ENCODE results near the gene POU2F3. TPM values are rescaled to one million over a fixed set of nuclear protein-coding genes. Genes with fewer than 3 reads are reported as not detected.

POU2F3 gene
- total RNA-seq, 4 donors from 2014 or later, result not detected

- 69% methylated on average over 1 of the region's 1 CpG for WGBS
- Histone ChIP-seq H3K27ac (replicated peaks in 1 of 4) (no peak overlapping the region), H3K4me1 (peaks cover 89 to 96% (median 93%) of the 10 kb centered on the region in 4 donors)
Measured at GRCh38 chr11:120344302-120345004, 104.5 kb downstream of the POU2F3 start.

DNA sequence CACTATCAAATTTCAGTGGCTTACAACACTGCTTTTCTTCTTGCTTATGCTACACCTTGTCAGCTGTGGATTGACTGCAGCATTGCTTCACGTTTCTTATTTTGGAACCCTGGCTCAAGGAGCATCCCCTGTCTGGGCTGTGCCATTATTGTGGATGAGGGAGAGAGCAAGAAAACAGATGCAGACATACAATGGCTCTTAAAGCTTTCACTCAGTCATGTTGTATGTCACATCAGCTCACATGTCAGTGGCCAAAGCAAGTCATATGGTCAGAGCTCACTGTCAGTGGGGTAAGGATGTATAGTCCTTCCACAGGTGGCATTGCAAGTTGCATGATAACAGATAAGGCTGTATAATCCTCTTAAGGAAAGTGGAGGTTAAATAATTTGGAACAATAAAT, 106.3 kb downstream of the POU2F3 start:
- Histone ChIP-seq H3K27me3 (no peaks in the 10 kb centered on the region), H3K4me1 (peaks cover 84 to 90% (median 84%) of the 10 kb centered on the region in 4 donors), H3K36me3 (no peaks in the 10 kb centered on the region), H3K4me3 (no peak overlapping the region), H3K9me3 (no peaks in the 10 kb centered on the region), H3K27ac (replicated peaks in 1 of 4) (peak overlapping the region in 1 of 4 donors; percentile 35)
- no peak for TF ChIP-seq EP300 (IDR thresholded peaks at IDR 0.05)
- TF ChIP-seq, protein P1, sequence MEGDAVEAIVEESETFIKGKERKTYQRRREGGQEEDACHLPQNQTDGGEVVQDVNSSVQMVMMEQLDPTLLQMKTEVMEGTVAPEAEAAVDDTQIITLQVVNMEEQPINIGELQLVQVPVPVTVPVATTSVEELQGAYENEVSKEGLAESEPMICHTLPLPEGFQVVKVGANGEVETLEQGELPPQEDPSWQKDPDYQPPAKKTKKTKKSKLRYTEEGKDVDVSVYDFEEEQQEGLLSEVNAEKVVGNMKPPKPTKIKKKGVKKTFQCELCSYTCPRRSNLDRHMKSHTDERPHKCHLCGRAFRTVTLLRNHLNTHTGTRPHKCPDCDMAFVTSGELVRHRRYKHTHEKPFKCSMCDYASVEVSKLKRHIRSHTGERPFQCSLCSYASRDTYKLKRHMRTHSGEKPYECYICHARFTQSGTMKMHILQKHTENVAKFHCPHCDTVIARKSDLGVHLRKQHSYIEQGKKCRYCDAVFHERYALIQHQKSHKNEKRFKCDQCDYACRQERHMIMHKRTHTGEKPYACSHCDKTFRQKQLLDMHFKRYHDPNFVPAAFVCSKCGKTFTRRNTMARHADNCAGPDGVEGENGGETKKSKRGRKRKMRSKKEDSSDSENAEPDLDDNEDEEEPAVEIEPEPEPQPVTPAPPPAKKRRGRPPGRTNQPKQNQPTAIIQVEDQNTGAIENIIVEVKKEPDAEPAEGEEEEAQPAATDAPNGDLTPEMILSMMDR (IDR thresholded peaks at IDR 0.05), result no peak
- TF ChIP-seq POLR2A (IDR thresholded peaks at IDR 0.05; ENCODE audit: low read depth), result no peak
- no peak for TF ChIP-seq POLR2AphosphoS5 (IDR thresholded peaks at IDR 0.05)
- intact Hi-C loops (cut with DNase I), result loop anchor here (10.0 kb wide), 1 partner anchor 49 kb away; no protein-coding TSS in a partner anchor
- DNase-seq (ENCODE audit: extremely low spot score), result no peak
- 26% methylated on average over 1 of the region's 1 CpG for WGBS

More at GRCh38 chr11:120344302-120345004, 104.5 kb downstream of the POU2F3 start:
- Histone ChIP-seq H3K36me3 (no peaks in the 10 kb centered on the region), H3K27me3 (no peaks in the 10 kb centered on the region), H3K9me3 (no peaks in the 10 kb centered on the region), H3K4me3 (no peak overlapping the region)
- no peak for DNase-seq (ENCODE audit: extremely low spot score)
- intact Hi-C loops (cut with DNase I), result loop anchor here (10.0 kb wide), 1 partner anchor 50 kb away; no protein-coding TSS in a partner anchor
- TF ChIP-seq, protein P1 (IDR thresholded peaks at IDR 0.05), result no peak
- no peak for TF ChIP-seq POLR2AphosphoS5 (IDR thresholded peaks at IDR 0.05)
- no peak for TF ChIP-seq POLR2A (IDR thresholded peaks at IDR 0.05; ENCODE audit: low read depth)
- TF ChIP-seq EP300 (IDR thresholded peaks at IDR 0.05), result no peak

DNA sequence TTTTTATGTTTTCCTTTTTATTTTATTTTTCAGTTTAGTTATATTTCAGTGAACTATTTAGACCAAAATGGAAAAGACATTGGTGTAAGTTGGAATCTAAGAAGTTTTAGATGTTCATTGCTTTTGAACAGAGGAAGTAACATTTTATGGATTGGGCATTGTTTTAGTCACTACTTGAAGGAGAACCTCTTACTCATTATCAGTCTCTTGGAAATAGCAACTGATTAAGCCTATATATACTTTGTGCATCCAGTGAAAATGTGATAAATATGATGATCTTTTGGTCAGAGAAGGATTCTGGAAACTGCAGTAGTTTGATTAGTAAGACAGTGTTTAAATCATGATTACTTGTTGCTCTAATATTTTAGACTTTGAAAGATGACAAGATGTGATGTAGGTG, 110.7 kb downstream of the POU2F3 start:
- Histone ChIP-seq H3K27me3 (no peaks in the 10 kb centered on the region), H3K36me3 (no peaks in the 10 kb centered on the region), H3K4me3 (no peak overlapping the region), H3K27ac (replicated peaks in 1 of 4) (no peak overlapping the region), H3K9me3 (no peaks in the 10 kb centered on the region), H3K4me1 (peaks cover 53 to 72% (median 64%) of the 10 kb centered on the region in 4 donors)
- intact Hi-C loops (cut with DNase I), result no loop called here
- TF ChIP-seq EP300 (IDR thresholded peaks at IDR 0.05) (no peak), POLR2AphosphoS5 (IDR thresholded peaks at IDR 0.05) (no peak), POLR2A (IDR thresholded peaks at IDR 0.05; ENCODE audit: low read depth) (no peak)
- TF ChIP-seq, protein P1 (IDR thresholded peaks at IDR 0.05), result no peak
- DNase-seq (ENCODE audit: extremely low spot score), result no peak

DNA sequence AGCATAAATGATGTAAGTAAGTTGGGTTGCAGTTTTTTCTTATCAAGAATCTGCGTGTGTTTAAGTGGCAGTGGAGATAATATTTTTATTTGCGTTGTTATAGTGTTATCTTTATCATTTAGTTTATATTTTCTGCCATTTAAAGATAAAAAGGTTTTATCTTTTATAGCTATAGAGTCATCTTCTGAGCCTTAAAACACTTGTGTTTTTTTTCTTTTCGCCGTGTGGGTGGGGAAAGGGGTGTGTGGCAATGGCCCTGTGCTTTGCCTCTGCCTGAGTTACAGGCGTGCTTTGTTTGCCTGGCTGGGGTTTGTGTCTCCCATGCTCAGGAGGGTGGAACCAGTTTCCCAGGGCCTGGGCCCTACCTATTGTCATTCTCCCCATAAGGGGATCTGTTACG, 112.5 kb downstream of the POU2F3 start:
- 87% methylated on average over 6 of the region's 6 CpGs for WGBS
- no peaks in the 10 kb centered on the region for H3K36me3 ChIP-seq
- no peaks in the 10 kb centered on the region for H3K9me3 ChIP-seq
- H3K4me1 ChIP-seq, result peaks cover 37 to 57% (median 53%) of the 10 kb centered on the region in 4 donors
- intact Hi-C loops (cut with DNase I), result no loop called here
- DNase-seq (ENCODE audit: extremely low spot score), result no peak
- H3K27me3 ChIP-seq, result no peaks in the 10 kb centered on the region
- no peak overlapping the region for H3K27ac ChIP-seq (replicated peaks in 1 of 4)
- no peak for TF ChIP-seq EP300 (IDR thresholded peaks at IDR 0.05)
- TF ChIP-seq POLR2A (IDR thresholded peaks at IDR 0.05; ENCODE audit: low read depth), result no peak
- TF ChIP-seq, protein P1 (IDR thresholded peaks at IDR 0.05), result no peak
- no peak for TF ChIP-seq POLR2AphosphoS5 (IDR thresholded peaks at IDR 0.05)
- no peak overlapping the region for H3K4me3 ChIP-seq

Measured in esophagus muscularis mucosa (tissue), 4 donors.